GM23338 (cell line): ENCODE results near the gene MMAB.

Experiments used
- EZH2 ChIP-seq: fragments of 200-600 bp; sonication (generic); IDR thresholded peaks from one replicate; pipeline ENCODE4 v1.8.0; 2017; ENCODE audit warnings: antibody characterized with exemption, mild to moderate bottlenecking, low read depth; ENCODE audit not compliant: unreplicated experiment
- EZH2phosphoT487 ChIP-seq: fragments of 200-600 bp; sonication (generic); IDR thresholded peaks from one replicate; pipeline ENCODE4 v1.8.1; 2018; ENCODE audit warnings: antibody characterized with exemption; ENCODE audit not compliant: unreplicated experiment
- JUNB ChIP-seq: IDR thresholded peaks from one replicate; pipeline ENCODE4 v1.6.1; 2016; ENCODE audit warnings: antibody characterized with exemption; ENCODE audit not compliant: unreplicated experiment
- NANOG ChIP-seq: IDR thresholded peaks from 2 replicates; pipeline ENCODE4 v1.6.1; 2016; ENCODE audit warnings: antibody characterized with exemption, borderline replicate concordance
- POLR2AphosphoS5 ChIP-seq: IDR thresholded peaks from 2 replicates; pipeline ENCODE4 v1.6.1; 2016; ENCODE audit warnings: antibody characterized with exemption, low read depth
- REST ChIP-seq: IDR thresholded peaks from one replicate; pipeline ENCODE4 v1.6.1; 2018; ENCODE audit warnings: antibody characterized with exemption; ENCODE audit not compliant: unreplicated experiment
- STAT1 ChIP-seq: IDR thresholded peaks from one replicate; pipeline ENCODE4 v1.6.1; 2016; ENCODE audit warnings: antibody characterized with exemption; ENCODE audit not compliant: unreplicated experiment
- ZNF462 ChIP-seq: fragments of 250-450 bp; sonication (Bioruptor Pico); IDR thresholded peaks from 2 replicates; pipeline ENCODE4 v1.5.0; 2020; ENCODE audit warnings: mild to moderate bottlenecking, moderate library complexity
- TF ChIP-seq, protein P1 (sequence below), 2 experiments: fragments of 200-600 bp in 1 of 2; sonication (generic) in 1 of 2; conservative IDR thresholded peaks; 2 replicates each; pipeline versions ENCODE4 v1.5.1 to v1.6.1; 2016 to 2017; ENCODE audit warnings: antibody characterized with exemption in 2 of 2, low read depth in 2 of 2, mild to moderate bottlenecking in 2 of 2, moderate library complexity in 1 of 2

GRCh38 chr12:109581856-109582255, 8.6 kb upstream of the MMAB start:
- TF ChIP-seq, protein P1, sequence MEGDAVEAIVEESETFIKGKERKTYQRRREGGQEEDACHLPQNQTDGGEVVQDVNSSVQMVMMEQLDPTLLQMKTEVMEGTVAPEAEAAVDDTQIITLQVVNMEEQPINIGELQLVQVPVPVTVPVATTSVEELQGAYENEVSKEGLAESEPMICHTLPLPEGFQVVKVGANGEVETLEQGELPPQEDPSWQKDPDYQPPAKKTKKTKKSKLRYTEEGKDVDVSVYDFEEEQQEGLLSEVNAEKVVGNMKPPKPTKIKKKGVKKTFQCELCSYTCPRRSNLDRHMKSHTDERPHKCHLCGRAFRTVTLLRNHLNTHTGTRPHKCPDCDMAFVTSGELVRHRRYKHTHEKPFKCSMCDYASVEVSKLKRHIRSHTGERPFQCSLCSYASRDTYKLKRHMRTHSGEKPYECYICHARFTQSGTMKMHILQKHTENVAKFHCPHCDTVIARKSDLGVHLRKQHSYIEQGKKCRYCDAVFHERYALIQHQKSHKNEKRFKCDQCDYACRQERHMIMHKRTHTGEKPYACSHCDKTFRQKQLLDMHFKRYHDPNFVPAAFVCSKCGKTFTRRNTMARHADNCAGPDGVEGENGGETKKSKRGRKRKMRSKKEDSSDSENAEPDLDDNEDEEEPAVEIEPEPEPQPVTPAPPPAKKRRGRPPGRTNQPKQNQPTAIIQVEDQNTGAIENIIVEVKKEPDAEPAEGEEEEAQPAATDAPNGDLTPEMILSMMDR (conservative IDR thresholded peaks at IDR 0.05; ENCODE audit: low read depth in 2 of 2): no peak
- TF ChIP-seq EZH2 (no peak), POLR2AphosphoS5 (no peak), STAT1 (no peak), ZNF462 (no peak), EZH2phosphoT487 (no peak), REST (no peak), JUNB (no peak), NANOG (no peak)
